Pancreas (tissue), 10 donors: ENCODE measurements around the gene AKAP13. TPM values are rescaled to one million over a fixed set of nuclear protein-coding genes. Genes with fewer than 3 reads are reported as not detected.

Source experiments
- ATAC-seq, 4 donors: fragments of 200-7000 bp; cut with Tn5 transposase; one replicate each; pipeline versions ENCODE4 v1.8.0 to v1.9.1; 2020; ENCODE audit warnings: mild to moderate bottlenecking in 4 of 4, moderate library complexity in 4 of 4
- DNase-seq, 6 donors: peaks; one replicate each; pipeline ENCODE4 v3.0.0-alpha.2; 2020
- FAIRE-seq: peaks from 2 replicates; lab custom pipeline; 2012; peaks lifted over from hg19 to GRCh38; lab: Jason Lieb, UNC
- H3K27ac ChIP-seq, 4 donors: fragments of 200-600 bp; sonication (generic); 1 replicate in 3 of 4; 2 replicates in 1 of 4; pipeline versions ENCODE4 v1.5.0 to v1.8.0; 2020
- H3K27me3 ChIP-seq, 4 donors: fragments of 200-600 bp; one replicate each; pipeline ENCODE4 v1.8.0; 2021
- H3K36me3 ChIP-seq, 3 donors: fragments of 200-600 bp; sonication (generic) in 1 of 3; one replicate each; pipeline versions ENCODE4 v1.5.0 to v1.8.0; 2020 to 2021
- H3K4me1 ChIP-seq, 3 donors: fragments of 200-600 bp; one replicate each; pipeline ENCODE4 v1.8.0; 2021
- H3K4me3 ChIP-seq, 4 donors: fragments of 200-600 bp; sonication (generic) in 2 of 4; one replicate each; pipeline versions ENCODE4 v1.5.0 to v1.8.0; 2020 to 2021
- H3K9me3 ChIP-seq, 4 donors: fragments of 200-600 bp; one replicate each; pipeline ENCODE4 v1.8.0; 2021
- CTCF ChIP-seq, 4 donors: fragments of 200-600 bp; sonication (generic) in 3 of 4; IDR thresholded peaks; one replicate each; pipeline versions ENCODE4 v1.5.0 to v1.8.0; 2021; ENCODE audit warnings: antibody characterized with exemption in 4 of 4
- WGBS, 2 donors: extraction: QIAGEN DNeasy Blood & Tissue Kit; methylation state at CpG; one replicate each; pipeline ENCODE4 v1.1.7; 2013; 5-methylcytosine and 5-hydroxymethylcytosine counted together
- intact Hi-C, 3 donors: fragments of 100-400 bp; cut with DNase I; formaldehyde crosslinking; loops; one replicate each; pipeline versions ENCODE4 v1.11.1 to v1.14.2; 2022
- polyA plus RNA-seq, 2 donors: library from polyadenylated mRNA; stranded (reverse); fragments of 200-250 nt; gene quantifications; one replicate each; pipeline ENCODE4 v1.2.3, GENCODE V29; 2013
- total RNA-seq, 6 donors: library from RNA; stranded (reverse); fragmentation: NEBNext Ultra II Directional in 4 of 6; extraction: Animal tissue kit (Norgen Biotek cat#: 25700) in 4 of 6; gene quantifications; one replicate each; pipeline versions ENCODE4 v1.2.1 to v1.2.4, GENCODE V29; 2021 to 2023
- donor health status: healthy with polysubstance abuse.
- donor health status: DM: no; HTN: no; CAD: no; lungs with moderate emphysema.
- donor health status: DM: no; HTN: no; CAD: no.
- donor health status: control.
- donor health status: control.
- donor health status: Bipolar disorder and iron deficiency.
- donor health status: DM: yes; HTN: yes; CAD: no.
- donor health status: DM: no; HTN: no; CAD: no.
- donor health status: DM: no; HTN: no; CAD: no.
- donor health status: DM: yes; HTN: yes; CAD: no.

The AKAP13 gene
- total and polyA plus RNA-seq, 8 donors, result 64.9 to 139 (median 89.9) TPM

DNA sequence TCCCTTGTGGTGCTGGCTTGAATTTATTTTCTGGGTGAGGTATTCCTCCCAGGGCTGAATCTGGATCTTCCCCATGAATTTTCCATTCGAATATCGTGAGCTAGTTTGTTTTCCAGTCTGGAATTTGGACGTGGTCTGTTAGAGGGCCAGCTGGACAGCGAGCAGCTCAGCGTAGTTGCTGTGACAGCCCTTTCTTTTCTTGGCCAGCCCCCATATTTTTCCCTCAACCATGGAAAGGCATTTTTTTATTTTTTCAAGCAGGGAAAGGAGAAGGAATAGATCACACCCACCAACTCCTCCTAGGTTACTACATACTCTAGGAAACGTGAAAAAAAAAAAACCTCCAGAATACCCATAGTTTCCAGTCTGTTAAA is 262.3 kb downstream of the AKAP13 start:
- peak overlapping the region in 2 of 4 donors; percentile 43 to 64 for H3K27ac ChIP-seq
- intact Hi-C loops, result no loop called here
- DNase-seq (peak in 1 of 6 donors; percentile 49), ATAC-seq (peak; percentile 25 to 65 (median 58)), FAIRE-seq (peak; percentile 56)
- peaks cover 3 to 44% (median 6%) of the 10 kb centered on the region in 3 donors for H3K36me3 ChIP-seq
- no peaks in the 10 kb centered on the region for H3K9me3 ChIP-seq
- H3K4me3 ChIP-seq, result no peak overlapping the region
- no peak for TF ChIP-seq CTCF (IDR thresholded peaks at IDR 0.05)
- WGBS, 2 donors, result 36 to 44% methylated on average over 6 of the region's 6 CpGs
- H3K4me1 ChIP-seq, result peaks cover 0 to 25% (median 14%) of the 10 kb centered on the region in 3 donors
- no peaks in the 10 kb centered on the region for H3K27me3 ChIP-seq

DNA sequence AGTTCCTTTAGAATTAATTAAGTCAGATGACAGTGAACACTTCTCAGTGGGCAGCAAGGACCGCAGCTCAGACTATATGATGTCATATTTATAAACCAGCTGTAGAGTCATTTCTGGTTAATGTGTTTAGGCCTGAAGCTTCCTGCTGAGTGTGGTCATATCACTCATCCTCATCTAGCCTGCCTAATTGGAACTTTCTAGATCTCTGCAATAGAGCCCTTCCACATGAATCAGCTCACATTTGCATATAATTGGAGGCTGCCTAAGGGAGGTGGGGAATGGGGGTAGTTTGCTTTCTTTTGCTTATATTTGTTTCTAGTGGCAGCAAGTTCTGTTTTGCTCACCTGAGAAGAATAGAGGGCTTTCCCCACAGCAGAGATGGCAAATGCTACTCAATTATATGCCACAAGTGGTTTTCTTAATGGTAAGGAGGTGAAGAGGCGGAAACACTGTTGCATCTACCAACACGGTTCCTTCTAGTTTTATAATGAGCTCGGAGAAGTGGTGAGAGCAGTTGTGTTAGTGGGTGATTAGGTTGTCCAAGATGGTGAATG is 266.2 kb downstream of the AKAP13 start:
- WGBS, 2 donors, result 91 to 97% methylated on average over 4 of the region's 4 CpGs
- Histone ChIP-seq H3K9me3 (no peaks in the 10 kb centered on the region), H3K36me3 (peaks cover 0 to 23% (median 0%) of the 10 kb centered on the region in 3 donors), H3K4me1 (peaks cover 0 to 20% (median 19%) of the 10 kb centered on the region in 3 donors), H3K4me3 (no peak overlapping the region), H3K27ac (peak overlapping the region in 2 of 4 donors; percentile 20 to 22), H3K27me3 (no peaks in the 10 kb centered on the region)
- DNase-seq, result no peak
- TF ChIP-seq CTCF (IDR thresholded peaks at IDR 0.05), result no peak
- intact Hi-C loops, result no loop called here
- peak in 2 of 4 donors; percentile 47 to 57 for ATAC-seq
- FAIRE-seq, result no peak

GRCh38 chr15:85649372-85649771 is 269.0 kb downstream of the AKAP13 start:
- H3K27ac ChIP-seq, result peak overlapping the region in 2 of 4 donors; percentile 2 to 47
- no peak for FAIRE-seq

DNA sequence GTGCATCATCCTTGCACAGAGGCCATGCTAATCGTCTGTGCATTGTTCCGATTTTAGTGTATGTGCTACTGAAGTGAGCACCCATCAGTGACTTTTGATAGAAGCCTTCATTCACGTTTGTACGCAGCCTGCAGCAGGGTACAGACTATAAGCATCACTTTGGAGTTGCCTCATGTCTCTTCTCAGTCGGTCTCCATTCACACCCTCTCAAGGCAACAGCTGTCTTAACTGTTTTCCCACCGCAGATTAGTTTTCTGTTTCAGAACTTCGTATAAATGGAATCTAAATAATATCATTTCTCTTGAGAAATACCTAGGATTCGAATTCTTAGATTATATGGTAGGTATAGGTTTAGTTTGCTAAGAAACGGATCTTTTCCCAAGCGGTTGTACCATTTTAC is 271.1 kb downstream of the AKAP13 start:
- intact Hi-C loops, result no loop called here
- FAIRE-seq (no peak), ATAC-seq (no peak), DNase-seq (no peak)
- Histone ChIP-seq H3K4me1 (peaks cover 0 to 5% (median 0%) of the 10 kb centered on the region in 3 donors), H3K4me3 (no peak overlapping the region), H3K9me3 (no peaks in the 10 kb centered on the region), H3K27ac (no peak overlapping the region), H3K36me3 (peaks cover 0 to 30% (median 5%) of the 10 kb centered on the region in 3 donors), H3K27me3 (no peaks in the 10 kb centered on the region)
- no peak for TF ChIP-seq CTCF (IDR thresholded peaks at IDR 0.05)
- 87 to 90% methylated on average over 10 of the region's 10 CpGs for WGBS, 2 donors

More at GRCh38 chr15:85649372-85649771, 269.0 kb downstream of the AKAP13 start:
- no peaks in the 10 kb centered on the region for H3K9me3 ChIP-seq
- no peaks in the 10 kb centered on the region for H3K27me3 ChIP-seq
- H3K4me3 ChIP-seq, result no peak overlapping the region
- intact Hi-C loops, result no loop called here
- 43 to 49% methylated on average over 5 of the region's 5 CpGs for WGBS, 2 donors
- DNase-seq (no peak), ATAC-seq (peak in 3 of 4 donors; percentile 51 to 61 (median 55))
- peaks cover 0 to 5% (median 0%) of the 10 kb centered on the region in 3 donors for H3K4me1 ChIP-seq
- H3K36me3 ChIP-seq, result peaks cover 0 to 25% (median 3%) of the 10 kb centered on the region in 3 donors
- no peak for TF ChIP-seq CTCF (IDR thresholded peaks at IDR 0.05)

- WGBS, 2 donors, result 84 to 93% methylated on average over 4 of the region's 4 CpGs
Measured at GRCh38 chr15:85652457-85652856, 272.1 kb downstream of the AKAP13 start.

More at GRCh38 chr15:85652457-85652856, 272.1 kb downstream of the AKAP13 start:
- no peak for TF ChIP-seq CTCF (IDR thresholded peaks at IDR 0.05)
- Histone ChIP-seq H3K27me3 (no peaks in the 10 kb centered on the region), H3K4me1 (peaks cover 0 to 5% (median 0%) of the 10 kb centered on the region in 3 donors), H3K4me3 (no peak overlapping the region), H3K36me3 (peaks cover 0 to 31% (median 10%) of the 10 kb centered on the region in 3 donors), H3K27ac (no peak overlapping the region), H3K9me3 (no peaks in the 10 kb centered on the region)
- ATAC-seq (no peak), DNase-seq (no peak), FAIRE-seq (no peak)
- intact Hi-C loops, result no loop called here
